OCI-LY3 (cell line): ENCODE measurements around the gene THBS2.

Experiments used
- H2AFZ ChIP-seq: fragments of 200-600, 300-600 bp; shearing (Covaris generic); 2 replicates; pipeline ENCODE4 v1.6.0; 2014; ENCODE audit warnings: antibody characterized with exemption, low read depth, low read length
- H3K27ac ChIP-seq: fragments of 200-600, 300-600 bp; sonication (generic); 2 replicates; pipeline ENCODE4 v1.5.1; 2014; ENCODE audit warnings: mild to moderate bottlenecking, low read length, moderate library complexity, mixed read lengths
- H3K27me3 ChIP-seq: fragments of 200-600, 300-600 bp; sonication (generic); 2 replicates; pipeline ENCODE4 v1.6.1; 2014; ENCODE audit warnings: low read depth, low read length, mixed read lengths
- H3K36me3 ChIP-seq: fragments of 200-600, 300-600 bp; sonication (generic); replicated peaks from 2 replicates; pipeline ENCODE3; 2014; ENCODE audit warnings: low read depth, low read length, mixed read lengths
- H3K4me1 ChIP-seq: fragments of 300-600, 200-600 bp; sonication (generic); 2 replicates; pipeline ENCODE4 v1.6.1; 2014; ENCODE audit warnings: low read length, mixed read lengths
- H3K4me2 ChIP-seq: fragments of 200-600, 300-600 bp; sonication (generic); 2 replicates; pipeline ENCODE4 v1.6.1; 2014; ENCODE audit warnings: low read length, mixed read lengths
- H3K4me3 ChIP-seq: fragments of 300-600, 200-600 bp; sonication (generic); 2 replicates; pipeline ENCODE4 v1.5.1; 2014; ENCODE audit warnings: antibody characterized with exemption, mild to moderate bottlenecking, low read length, moderate library complexity
- H3K79me2 ChIP-seq: fragments of 300-600, 200-600 bp; shearing (Covaris generic); 2 replicates; pipeline ENCODE4 v1.6.1; 2014; ENCODE audit warnings: mild to moderate bottlenecking, low read length, mixed read lengths
- H3K9ac ChIP-seq: fragments of 300-600, 200-600 bp; shearing (Covaris generic); 2 replicates; pipeline ENCODE4 v1.6.0; 2014; ENCODE audit warnings: mild to moderate bottlenecking, low read length, moderate library complexity
- H3K9me3 ChIP-seq: fragments of 200-600, 300-600 bp; shearing (Covaris generic); 2 replicates; pipeline ENCODE4 v1.6.1; 2014; ENCODE audit warnings: low read length, mixed read lengths; ENCODE audit not compliant: insufficient read depth
- H4K20me1 ChIP-seq: fragments of 200-600, 300-600 bp; sonication (generic); 2 replicates; pipeline ENCODE4 v1.6.1; 2016; ENCODE audit warnings: low read length, mixed read lengths; ENCODE audit not compliant: insufficient read depth
- CTCF ChIP-seq: fragments of 200-600, 300-600 bp; sonication (generic); IDR thresholded peaks from 2 replicates; pipeline ENCODE4 v1.5.1; 2014; ENCODE audit warnings: antibody characterized with exemption, low read length, low read depth
- EZH2phosphoT487 ChIP-seq: fragments of 200-600 bp; shearing (Covaris generic); IDR thresholded peaks from 2 replicates; pipeline ENCODE4 v1.6.1; 2018; ENCODE audit warnings: antibody characterized with exemption, mixed run types, low read depth

THBS2 gene

GRCh38 chr6:169235286-169235685 lies 18.4 kb downstream of the THBS2 start:
- Histone ChIP-seq H3K79me2 (no peaks in the 10 kb centered on the region), H3K27me3 (no peaks in the 10 kb centered on the region), H3K9me3 (no peaks in the 10 kb centered on the region), H2AFZ (no peak overlapping the region), H3K9ac (no peak overlapping the region), H3K4me1 (no peaks in the 10 kb centered on the region), H3K27ac (no peak overlapping the region), H3K36me3 (no peaks in the 10 kb centered on the region), H3K4me3 (no peak overlapping the region), H3K4me2 (no peak overlapping the region), H4K20me1 (no peaks in the 10 kb centered on the region)
- no peak for TF ChIP-seq EZH2phosphoT487
- TF ChIP-seq CTCF, result no peak

- Histone ChIP-seq H2AFZ (no peak overlapping the region), H3K4me1 (no peaks in the 10 kb centered on the region), H4K20me1 (no peaks in the 10 kb centered on the region), H3K36me3 (no peaks in the 10 kb centered on the region), H3K27me3 (no peaks in the 10 kb centered on the region), H3K4me2 (no peak overlapping the region), H3K79me2 (no peaks in the 10 kb centered on the region), H3K27ac (no peak overlapping the region), H3K9me3 (no peaks in the 10 kb centered on the region), H3K4me3 (no peak overlapping the region), H3K9ac (no peak overlapping the region)
- TF ChIP-seq CTCF (no peak), EZH2phosphoT487 (no peak)
Observed at GRCh38 chr6:169234634-169235033, 19.0 kb downstream of the THBS2 start.

GRCh38 chr6:169233832-169234231 lies 19.8 kb downstream of the THBS2 start:
- Histone ChIP-seq H4K20me1 (no peaks in the 10 kb centered on the region), H3K9me3 (no peaks in the 10 kb centered on the region), H3K9ac (no peak overlapping the region), H3K36me3 (no peaks in the 10 kb centered on the region), H3K27ac (no peak overlapping the region), H3K4me2 (no peak overlapping the region), H3K4me1 (no peaks in the 10 kb centered on the region), H3K79me2 (no peaks in the 10 kb centered on the region), H3K4me3 (no peak overlapping the region), H2AFZ (no peak overlapping the region), H3K27me3 (no peaks in the 10 kb centered on the region)
- no peak for TF ChIP-seq CTCF
- no peak for TF ChIP-seq EZH2phosphoT487

GRCh38 chr6:169233181-169233580 lies 20.5 kb downstream of the THBS2 start:
- Histone ChIP-seq H3K9ac (no peak overlapping the region), H3K9me3 (no peaks in the 10 kb centered on the region), H2AFZ (no peak overlapping the region), H3K4me1 (no peaks in the 10 kb centered on the region), H4K20me1 (no peaks in the 10 kb centered on the region), H3K79me2 (no peaks in the 10 kb centered on the region), H3K27ac (no peak overlapping the region), H3K4me3 (no peak overlapping the region), H3K27me3 (no peaks in the 10 kb centered on the region), H3K4me2 (no peak overlapping the region), H3K36me3 (no peaks in the 10 kb centered on the region)
- TF ChIP-seq CTCF (no peak), EZH2phosphoT487 (no peak)
